ENCODE measurements around the gene IL18BP. TPM values are rescaled to one million over a fixed set of nuclear protein-coding genes. Genes with fewer than 3 reads are reported as not detected.
A peak's percentile ranks its signal among the peaks of the same experiment; 100 is the strongest.

The IL18BP gene
- total RNA-seq: 8.8 and 9.6 TPM in 2 replicates
- long read RNA-seq: 0 reads

DNA sequence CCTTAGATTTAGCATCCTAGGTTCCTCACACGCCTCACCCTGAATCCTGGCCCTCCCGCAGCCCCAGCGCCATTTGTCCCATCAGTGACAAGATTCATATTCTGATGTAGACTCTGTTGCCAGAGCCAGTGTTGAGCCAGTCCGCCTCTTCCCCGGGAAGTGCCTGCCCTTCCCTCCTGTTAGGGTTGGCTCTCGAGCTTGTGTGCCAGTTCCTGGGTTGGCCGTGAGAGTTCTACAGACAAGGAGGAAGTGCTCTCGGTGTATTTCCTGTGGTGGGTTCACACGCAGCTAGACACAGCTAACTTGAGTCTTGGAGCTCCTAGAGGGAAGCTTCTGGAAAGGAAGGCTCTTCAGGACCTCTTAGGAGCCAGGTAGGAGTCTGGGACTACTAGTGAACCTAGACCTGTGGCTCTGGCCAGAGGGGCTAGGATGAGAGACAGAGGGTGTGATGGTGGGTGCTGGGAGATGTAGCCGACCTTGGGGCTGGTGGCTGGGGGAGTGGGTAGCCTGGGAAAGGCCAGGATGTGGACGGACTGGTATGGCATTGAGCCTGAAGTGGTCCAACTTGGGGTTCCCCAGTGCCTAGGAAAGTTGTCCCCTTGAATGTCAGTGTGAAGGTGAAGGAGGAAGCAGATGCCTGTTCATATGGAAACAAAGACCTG, at the start of gene IL18BP:
TSS of gene IL18BP (plus strand) at position 261 of the 662 bp plus-strand sequence. CDS start 1,076 bp downstream, outside the sequence.
- Mint-ChIP-seq H3K36me3 (ENCODE audit: unreplicated experiment) (peaks cover 17% of the 10 kb centered on the region), H3K9me3 (ENCODE audit: unreplicated experiment) (no peaks in the 10 kb centered on the region), H3K4me3 (ENCODE audit: unreplicated experiment) (peak within 1 kb of the TSS; percentile 61), H3K4me1 (ENCODE audit: unreplicated experiment) (peaks cover 25% of the 10 kb centered on the region), H3K27me3 (ENCODE audit: unreplicated experiment) (no peaks in the 10 kb centered on the region), H3K27ac (ENCODE audit: unreplicated experiment) (peak within 1 kb of the TSS; percentile 88)
- TF ChIP-seq, protein P1, sequence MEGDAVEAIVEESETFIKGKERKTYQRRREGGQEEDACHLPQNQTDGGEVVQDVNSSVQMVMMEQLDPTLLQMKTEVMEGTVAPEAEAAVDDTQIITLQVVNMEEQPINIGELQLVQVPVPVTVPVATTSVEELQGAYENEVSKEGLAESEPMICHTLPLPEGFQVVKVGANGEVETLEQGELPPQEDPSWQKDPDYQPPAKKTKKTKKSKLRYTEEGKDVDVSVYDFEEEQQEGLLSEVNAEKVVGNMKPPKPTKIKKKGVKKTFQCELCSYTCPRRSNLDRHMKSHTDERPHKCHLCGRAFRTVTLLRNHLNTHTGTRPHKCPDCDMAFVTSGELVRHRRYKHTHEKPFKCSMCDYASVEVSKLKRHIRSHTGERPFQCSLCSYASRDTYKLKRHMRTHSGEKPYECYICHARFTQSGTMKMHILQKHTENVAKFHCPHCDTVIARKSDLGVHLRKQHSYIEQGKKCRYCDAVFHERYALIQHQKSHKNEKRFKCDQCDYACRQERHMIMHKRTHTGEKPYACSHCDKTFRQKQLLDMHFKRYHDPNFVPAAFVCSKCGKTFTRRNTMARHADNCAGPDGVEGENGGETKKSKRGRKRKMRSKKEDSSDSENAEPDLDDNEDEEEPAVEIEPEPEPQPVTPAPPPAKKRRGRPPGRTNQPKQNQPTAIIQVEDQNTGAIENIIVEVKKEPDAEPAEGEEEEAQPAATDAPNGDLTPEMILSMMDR (IDR thresholded peaks at IDR 0.05): no peak
- peak; percentile 74 for DNase-seq (ENCODE audit: extremely low spot score, unreplicated experiment)

DNA sequence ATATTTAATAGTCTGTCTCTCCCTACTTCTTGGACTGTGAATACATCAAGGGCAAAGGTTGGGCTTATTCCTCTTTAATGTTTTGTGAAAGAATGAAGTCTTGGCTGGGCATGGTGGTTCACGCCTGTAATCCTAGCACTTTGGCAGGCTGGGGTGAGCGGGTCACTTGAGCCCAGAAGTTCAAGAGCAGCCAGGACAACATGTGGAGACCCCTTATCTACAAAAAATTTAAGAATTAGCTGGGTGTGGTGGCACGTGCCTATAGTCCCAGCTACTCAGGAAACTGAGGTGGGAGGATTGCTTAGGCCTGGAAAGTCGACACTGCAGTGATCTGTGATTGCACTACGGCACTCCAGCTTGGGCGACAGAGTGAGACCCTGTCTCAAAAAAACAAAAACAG, 49.7 kb upstream of the IL18BP start:
- no peak overlapping the region for H3K27ac Mint-ChIP-seq (ENCODE audit: unreplicated experiment)
- TF ChIP-seq, protein P1 (IDR thresholded peaks at IDR 0.05): no peak
- H3K36me3 Mint-ChIP-seq (ENCODE audit: unreplicated experiment): peaks cover 1% of the 10 kb centered on the region
- H3K4me1 Mint-ChIP-seq (ENCODE audit: unreplicated experiment): peaks cover 46% of the 10 kb centered on the region
- DNase-seq (ENCODE audit: extremely low spot score, unreplicated experiment): no peak
- H3K9me3 Mint-ChIP-seq (ENCODE audit: unreplicated experiment): no peaks in the 10 kb centered on the region
- no peaks in the 10 kb centered on the region for H3K27me3 Mint-ChIP-seq (ENCODE audit: unreplicated experiment)
- no peak overlapping the region for H3K4me3 Mint-ChIP-seq (ENCODE audit: unreplicated experiment)

DNA sequence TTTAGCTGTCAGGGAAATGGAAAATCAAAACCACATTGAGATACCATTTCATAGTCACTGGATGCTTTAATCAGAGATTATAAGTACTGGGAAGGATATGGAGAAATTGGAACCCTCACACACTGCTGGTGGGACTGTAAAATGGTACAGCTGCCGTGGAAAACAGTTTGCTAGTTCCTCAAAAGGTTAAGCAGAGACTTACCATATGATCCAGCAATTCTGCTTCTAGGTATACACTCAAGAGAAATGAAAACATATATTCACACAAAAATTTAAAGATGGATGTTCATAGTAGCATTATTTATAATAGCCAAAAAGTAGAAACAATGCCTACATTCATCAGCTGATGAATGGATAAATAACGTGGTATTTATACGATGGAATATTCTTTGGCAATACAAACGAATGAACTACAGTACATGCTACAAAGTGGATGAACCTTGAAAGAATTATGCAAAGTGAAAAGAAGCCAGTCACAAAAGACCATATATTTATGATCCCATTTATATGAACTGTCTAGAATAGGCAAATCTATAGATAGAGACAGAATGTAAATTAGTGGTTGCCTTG, 46.9 kb upstream of the IL18BP start:
- peaks cover 1% of the 10 kb centered on the region for H3K36me3 Mint-ChIP-seq (ENCODE audit: unreplicated experiment)
- H3K4me3 Mint-ChIP-seq (ENCODE audit: unreplicated experiment): no peak overlapping the region
- TF ChIP-seq, protein P1 (IDR thresholded peaks at IDR 0.05): no peak
- H3K27me3 Mint-ChIP-seq (ENCODE audit: unreplicated experiment): no peaks in the 10 kb centered on the region
- H3K27ac Mint-ChIP-seq (ENCODE audit: unreplicated experiment): no peak overlapping the region
- no peaks in the 10 kb centered on the region for H3K9me3 Mint-ChIP-seq (ENCODE audit: unreplicated experiment)
- DNase-seq (ENCODE audit: extremely low spot score, unreplicated experiment): no peak
- H3K4me1 Mint-ChIP-seq (ENCODE audit: unreplicated experiment): peaks cover 24% of the 10 kb centered on the region

DNA sequence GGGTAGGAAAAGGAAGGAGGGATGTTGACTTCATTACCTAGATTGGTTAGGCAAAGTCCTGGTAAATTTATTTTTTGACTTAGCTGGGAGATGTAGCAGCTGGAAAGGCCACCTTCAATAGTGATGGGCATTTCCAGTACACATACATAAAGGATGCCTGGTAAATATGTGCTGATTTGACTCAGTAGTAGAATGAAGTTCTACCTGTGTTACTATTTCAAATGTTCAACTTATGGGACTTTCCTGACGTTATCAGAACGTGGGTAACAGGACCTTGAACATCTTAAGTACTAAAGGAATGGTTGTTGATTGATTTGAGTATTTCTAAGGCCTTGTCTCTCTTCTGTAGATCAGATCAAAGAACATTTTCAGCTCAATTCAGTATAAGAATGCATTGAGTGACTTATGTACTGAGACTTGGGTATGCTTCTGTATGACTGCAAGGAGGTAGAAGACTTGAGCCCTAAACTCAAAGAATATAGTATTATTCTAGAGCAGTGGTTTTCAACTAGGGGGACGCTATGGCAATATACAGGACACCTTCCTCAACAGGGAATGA, 42.7 kb upstream of the IL18BP start:
- H3K27ac Mint-ChIP-seq (ENCODE audit: unreplicated experiment): no peak overlapping the region
- H3K9me3 Mint-ChIP-seq (ENCODE audit: unreplicated experiment): no peaks in the 10 kb centered on the region
- H3K27me3 Mint-ChIP-seq (ENCODE audit: unreplicated experiment): no peaks in the 10 kb centered on the region
- DNase-seq (ENCODE audit: extremely low spot score, unreplicated experiment): no peak
- peaks cover 7% of the 10 kb centered on the region for H3K4me1 Mint-ChIP-seq (ENCODE audit: unreplicated experiment)
- no peak overlapping the region for H3K4me3 Mint-ChIP-seq (ENCODE audit: unreplicated experiment)
- peaks cover 6% of the 10 kb centered on the region for H3K36me3 Mint-ChIP-seq (ENCODE audit: unreplicated experiment)
- TF ChIP-seq, protein P1 (IDR thresholded peaks at IDR 0.05): no peak

DNA sequence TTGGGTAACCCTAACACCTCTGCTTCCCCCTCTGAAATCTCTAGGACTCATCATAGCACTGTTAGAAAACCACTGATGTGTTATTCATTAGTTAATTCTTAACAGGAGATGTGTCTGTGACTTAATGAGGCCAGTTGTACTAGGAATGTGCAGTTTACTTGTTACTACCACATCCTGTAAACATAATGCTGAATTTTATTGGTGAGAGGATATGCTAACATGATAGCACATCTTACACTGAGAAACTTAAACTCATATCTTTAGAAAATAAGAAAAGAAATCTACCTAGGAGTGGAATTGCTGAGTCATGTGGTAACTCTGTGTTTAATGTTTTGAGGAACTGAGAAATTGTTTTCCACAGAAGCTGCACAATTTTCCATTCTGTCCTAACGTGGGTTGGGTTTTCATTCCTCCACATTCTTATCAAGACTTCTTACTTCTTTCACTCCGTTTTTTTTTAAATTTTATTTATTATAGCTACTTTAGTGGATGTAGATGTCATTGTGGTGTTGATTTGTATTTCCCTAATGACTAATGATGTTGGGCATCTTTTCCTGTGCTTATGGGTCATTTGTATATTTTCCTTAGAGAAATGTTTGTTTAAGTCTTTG, 36.2 kb upstream of the IL18BP start:
- no peak for DNase-seq (ENCODE audit: extremely low spot score, unreplicated experiment)
- Mint-ChIP-seq H3K27ac (ENCODE audit: unreplicated experiment) (peak overlapping the region; percentile 73), H3K4me3 (ENCODE audit: unreplicated experiment) (no peak overlapping the region), H3K27me3 (ENCODE audit: unreplicated experiment) (no peaks in the 10 kb centered on the region), H3K9me3 (ENCODE audit: unreplicated experiment) (no peaks in the 10 kb centered on the region), H3K36me3 (ENCODE audit: unreplicated experiment) (peaks cover 16% of the 10 kb centered on the region), H3K4me1 (ENCODE audit: unreplicated experiment) (peaks cover 14% of the 10 kb centered on the region)
- TF ChIP-seq, protein P1 (IDR thresholded peaks at IDR 0.05): no peak

Measured in osteocyte (in vitro differentiated cells).